ENCODE results near the gene TCEA3.
A peak's percentile ranks its signal among the peaks of the same experiment; 100 is the strongest.
"Not testable (repeated sequence)": the region's sequence is repeated elsewhere in the genome, so short reads cannot be mapped to it uniquely, and the experiment has no call there.

TCEA3 gene

GRCh38 chr1:23385119-23385621 is 39.4 kb downstream of the TCEA3 start:
- DNase-seq: no peak

- DNase-seq: no peak
These were observed 40.1 kb downstream of the TCEA3 start for GRCh38 chr1:23384312-23385058.

- DNase-seq: no peak
These were observed 40.8 kb downstream of the TCEA3 start for GRCh38 chr1:23383577-23384311.

- DNase-seq: no peak
These were observed 43.2 kb downstream of the TCEA3 start for GRCh38 chr1:23381233-23381885.

- DNase-seq: no peak
These were observed 43.8 kb downstream of the TCEA3 start for GRCh38 chr1:23380719-23381118.

- DNase-seq: not testable (repeated sequence)
These were observed 44.3 kb downstream of the TCEA3 start for GRCh38 chr1:23380236-23380635.

- no peak for DNase-seq
These were observed 47.4 kb downstream of the TCEA3 start for GRCh38 chr1:23376890-23377811.

- DNase-seq: not testable (repeated sequence)
These were observed 50.3 kb downstream of the TCEA3 start for GRCh38 chr1:23374079-23374735.

- DNase-seq: no peak
These were observed 52.3 kb downstream of the TCEA3 start for GRCh38 chr1:23371987-23372880.

GRCh38 chr1:23370709-23371584 is 53.6 kb downstream of the TCEA3 start:
- no peak for DNase-seq

- DNase-seq: no peak
These were observed 54.2 kb downstream of the TCEA3 start for GRCh38 chr1:23370330-23370708.

GRCh38 chr1:23369335-23370013 is 55.1 kb downstream of the TCEA3 start, which contains the start of gene ZNF436:
ZNF436 (minus strand) TSS chr1:23369836; CDS start chr1:23368005, 1,831 bp downstream.
- DNase-seq: peak; percentile 17

GRCh38 chr1:23368562-23369334 is 55.8 kb downstream of the TCEA3 start:
- peak; percentile 81 for DNase-seq

- peak; percentile 94 for DNase-seq
These were observed 56.6 kb downstream of the TCEA3 start for GRCh38 chr1:23367791-23368561.

GRCh38 chr1:23367451-23367790 is 57.1 kb downstream of the TCEA3 start:
- no peak for DNase-seq

GRCh38 chr1:23366598-23366997 is 58.0 kb downstream of the TCEA3 start:
- DNase-seq: no peak

- no peak for DNase-seq
These were observed 58.4 kb downstream of the TCEA3 start for GRCh38 chr1:23366146-23366545.
